OCI-LY1 (cell line): ENCODE results near the gene LRRTM1.
A peak's percentile ranks its signal among the peaks of the same experiment; 100 is the strongest.

ENCODE experiments used
- H2AFZ ChIP-seq: fragments of 200-600 bp; sonication (generic), shearing (Covaris generic); 2 replicates; pipeline ENCODE4 v1.6.0; 2014; ENCODE audit warnings: antibody characterized with exemption, mild to moderate bottlenecking, low read length
- H3F3A ChIP-seq: fragments of 200-600 bp; sonication (generic), shearing (Covaris generic); 2 replicates; pipeline ENCODE4 v1.6.0; 2014; ENCODE audit warnings: mild to moderate bottlenecking, antibody characterized with exemption, low read length, moderate library complexity; ENCODE audit not compliant: insufficient read depth
- H3K27ac ChIP-seq: fragments of 200-600 bp; sonication (generic); 2 replicates; pipeline ENCODE4 v1.5.1; 2014; ENCODE audit warnings: low read length, mixed run types, mild to moderate bottlenecking, low read depth; ENCODE audit not compliant: poor library complexity, severe bottlenecking
- H3K27me3 ChIP-seq: fragments of 200-600 bp; sonication (generic); 2 replicates; pipeline ENCODE4 v1.6.0; 2014; ENCODE audit warnings: antibody characterized with exemption, mild to moderate bottlenecking, low read length, moderate library complexity; ENCODE audit not compliant: insufficient read depth
- H3K36me3 ChIP-seq: fragments of 200-600 bp; sonication (generic); 2 replicates; pipeline ENCODE4 v1.6.1; 2014; ENCODE audit warnings: mild to moderate bottlenecking, antibody characterized with exemption, low read length, moderate library complexity, mixed read lengths; ENCODE audit not compliant: insufficient read depth
- H3K4me1 ChIP-seq: fragments of 200-600 bp; sonication (generic); 2 replicates; pipeline ENCODE4 v1.5.1; 2014; ENCODE audit warnings: mild to moderate bottlenecking, low read length, moderate library complexity; ENCODE audit not compliant: insufficient read depth, severe bottlenecking
- H3K4me2 ChIP-seq: fragments of 200-600 bp; sonication (generic), shearing (Covaris generic); 2 replicates; pipeline ENCODE4 v1.6.1; 2014; ENCODE audit warnings: low read length
- H3K4me3 ChIP-seq: fragments of 200-600 bp; sonication (generic); 2 replicates; pipeline ENCODE4 v1.5.1; 2014; ENCODE audit warnings: low read length, low read depth, mild to moderate bottlenecking, mixed read lengths; ENCODE audit not compliant: poor library complexity, severe bottlenecking
- H3K79me2 ChIP-seq: fragments of 200-600 bp; shearing (Covaris generic); 2 replicates; pipeline ENCODE4 v1.6.1; 2016; ENCODE audit warnings: mixed run types, low read length, mixed read lengths; ENCODE audit not compliant: insufficient read depth
- H3K9ac ChIP-seq: fragments of 200-600 bp; sonication (generic), shearing (Covaris generic); 2 replicates; pipeline ENCODE4 v1.6.1; 2014; ENCODE audit warnings: mild to moderate bottlenecking, low read length, mixed read lengths
- H3K9me2 ChIP-seq: fragments of 200-600 bp; sonication (generic), shearing (Covaris generic); 2 replicates; pipeline ENCODE4 v1.6.1; 2014; ENCODE audit warnings: low read depth, mild to moderate bottlenecking, low read length, mixed read lengths
- H3K9me3 ChIP-seq: fragments of 200-600 bp; shearing (Covaris generic); 2 replicates; pipeline ENCODE4 v1.6.1; 2014; ENCODE audit warnings: low read length, mixed read lengths
- H4K20me1 ChIP-seq: fragments of 200-600 bp; sonication (generic), shearing (Covaris generic); 2 replicates; pipeline ENCODE4 v1.6.0; 2016; ENCODE audit warnings: mild to moderate bottlenecking, low read length; ENCODE audit not compliant: insufficient read depth
- CTCF ChIP-seq: fragments of 200-600 bp; sonication (generic), shearing (Covaris generic); IDR thresholded peaks from 2 replicates; pipeline ENCODE4 v1.5.1; 2017; ENCODE audit warnings: mild to moderate bottlenecking, antibody characterized with exemption, low read length, moderate library complexity, mixed read lengths
- EZH2 ChIP-seq: fragments of 200-600 bp; sonication (generic), shearing (Covaris generic); IDR thresholded peaks from 2 replicates; pipeline ENCODE4 v1.8.0; 2017; ENCODE audit warnings: borderline replicate concordance, mixed run types, mild to moderate bottlenecking, antibody characterized with exemption, low read length, moderate library complexity, mixed read lengths

The LRRTM1 gene

GRCh38 chr2:80257450-80257849 lies 47.1 kb downstream of the LRRTM1 start:
- H3K27ac ChIP-seq = no peak overlapping the region
- H3K9me2 ChIP-seq = no peaks in the 10 kb centered on the region
- no peaks in the 10 kb centered on the region for H3K9me3 ChIP-seq
- no peak overlapping the region for H3K9ac ChIP-seq
- no peaks in the 10 kb centered on the region for H3K27me3 ChIP-seq
- no peaks in the 10 kb centered on the region for H3K79me2 ChIP-seq
- no peak for TF ChIP-seq EZH2
- no peak for TF ChIP-seq CTCF
- H3K4me3 ChIP-seq = no peak overlapping the region
- no peaks in the 10 kb centered on the region for H3K36me3 ChIP-seq
- no peak overlapping the region for H2AFZ ChIP-seq
- no peak overlapping the region for H3K4me2 ChIP-seq
- H3F3A ChIP-seq = no peaks in the 10 kb centered on the region
- H4K20me1 ChIP-seq = no peaks in the 10 kb centered on the region
- no peaks in the 10 kb centered on the region for H3K4me1 ChIP-seq

- Histone ChIP-seq H3K4me2 (no peak overlapping the region), H3K9ac (no peak overlapping the region), H2AFZ (no peak overlapping the region), H3K79me2 (no peaks in the 10 kb centered on the region), H3K36me3 (no peaks in the 10 kb centered on the region), H3K4me1 (no peaks in the 10 kb centered on the region), H3K4me3 (no peak overlapping the region), H4K20me1 (no peaks in the 10 kb centered on the region), H3K27ac (no peak overlapping the region), H3K9me3 (no peaks in the 10 kb centered on the region), H3K9me2 (no peaks in the 10 kb centered on the region), H3F3A (no peaks in the 10 kb centered on the region), H3K27me3 (no peaks in the 10 kb centered on the region)
- no peak for TF ChIP-seq CTCF
- TF ChIP-seq EZH2 = no peak
These were observed 47.8 kb downstream of the LRRTM1 start for GRCh38 chr2:80256782-80257167.

- TF ChIP-seq EZH2 (no peak), CTCF (peak; percentile 40; the same call in 1 of the 2 replicates)
- Histone ChIP-seq H3K9me3 (no peaks in the 10 kb centered on the region), H3K36me3 (no peaks in the 10 kb centered on the region), H3F3A (no peaks in the 10 kb centered on the region), H3K4me3 (no peak overlapping the region), H2AFZ (no peak overlapping the region), H3K4me1 (no peaks in the 10 kb centered on the region), H3K79me2 (no peaks in the 10 kb centered on the region), H4K20me1 (no peaks in the 10 kb centered on the region), H3K27ac (no peak overlapping the region), H3K27me3 (no peaks in the 10 kb centered on the region), H3K9me2 (no peaks in the 10 kb centered on the region), H3K4me2 (no peak overlapping the region), H3K9ac (no peak overlapping the region)
These were observed 48.4 kb downstream of the LRRTM1 start for GRCh38 chr2:80255918-80256781.
